ENCODE data around the gene FGF1.
A peak's percentile ranks its signal among the peaks of the same experiment; 100 is the strongest.

FGF1 gene

DNA sequence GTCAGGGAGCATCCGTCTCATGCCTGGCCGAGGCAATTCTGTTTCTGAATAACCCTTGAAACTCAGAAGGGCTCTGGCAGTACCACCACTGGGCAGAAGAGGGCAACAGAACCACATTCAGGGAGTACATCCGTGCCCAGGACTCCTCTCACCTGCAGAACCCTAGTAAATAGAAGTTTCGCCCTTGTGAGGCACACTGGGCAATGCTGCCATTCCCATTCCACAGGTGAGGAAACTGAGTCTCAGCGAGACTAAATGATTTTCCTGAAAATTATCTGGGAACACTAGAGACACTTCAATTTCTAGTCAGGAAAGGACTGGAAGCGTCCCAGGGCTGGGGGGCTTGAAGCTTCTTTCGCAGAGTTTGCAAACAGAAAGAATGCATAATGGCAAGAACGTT, 74.7 kb downstream of the FGF1 start:
- ATAC-seq = peak; percentile 82

DNA sequence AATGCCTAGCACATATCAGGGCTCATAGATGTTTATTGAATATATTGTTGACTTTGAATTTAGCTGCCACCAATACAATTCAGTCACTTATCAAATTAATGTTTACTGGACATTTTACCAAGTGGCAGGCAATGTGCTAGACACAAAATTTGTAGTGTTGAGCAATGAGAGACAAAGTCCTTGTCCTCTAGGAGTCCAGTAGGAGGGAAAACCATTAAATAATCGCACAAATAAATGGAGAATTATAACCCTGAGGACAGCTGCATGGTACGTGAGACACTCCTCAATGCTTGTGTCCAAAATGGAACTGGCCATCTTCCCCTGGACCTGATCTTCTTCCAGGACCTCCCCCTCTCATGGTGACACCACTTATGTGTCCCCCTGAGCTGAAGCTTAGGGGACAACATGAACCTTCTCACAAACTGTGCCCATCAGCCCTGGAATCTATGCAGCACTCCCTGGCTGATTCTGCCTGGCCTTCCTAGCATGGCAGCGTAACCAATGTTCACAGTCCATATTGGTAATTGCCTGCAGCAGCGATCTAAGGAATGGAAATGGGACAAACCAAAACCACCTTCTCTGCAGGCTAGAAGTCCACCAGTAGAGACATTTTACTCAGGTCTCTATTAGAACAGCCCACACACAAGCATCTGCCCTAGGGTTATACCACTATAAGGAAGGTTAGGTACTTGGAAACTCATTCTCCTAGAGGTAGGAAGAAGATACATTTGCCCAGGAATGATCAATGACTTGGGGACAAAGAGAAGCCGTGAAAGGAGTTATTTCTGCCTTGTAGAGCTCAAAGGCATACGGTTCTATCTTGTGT, 75.5 kb downstream of the FGF1 start:
- DNase-seq = no peak
- ATAC-seq = no peak

More for the DNA sequence above, 74.7 kb downstream of the FGF1 start:
- peak; percentile 75 for DNase-seq

DNA sequence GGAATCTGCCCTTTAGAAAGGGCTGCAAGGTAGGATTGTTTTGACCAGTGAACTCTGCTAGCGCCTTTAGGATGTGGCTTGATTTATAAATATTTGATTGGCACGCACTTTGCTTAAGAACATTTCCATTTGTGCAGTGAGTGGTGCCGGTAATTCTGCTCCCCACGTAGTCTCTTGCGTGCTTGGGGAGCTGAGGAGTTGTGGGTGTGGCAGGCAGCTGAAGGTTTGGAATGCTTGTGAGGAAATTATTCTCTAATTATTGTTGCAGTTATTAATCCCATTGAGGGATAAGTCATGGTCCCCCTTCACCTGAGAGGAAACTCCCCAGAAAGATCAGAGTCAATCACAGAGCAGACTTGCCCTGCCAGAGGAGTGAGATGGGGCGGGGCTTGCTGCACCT, 76.7 kb downstream of the FGF1 start:
- no peak for ATAC-seq
- DNase-seq = no peak

DNA sequence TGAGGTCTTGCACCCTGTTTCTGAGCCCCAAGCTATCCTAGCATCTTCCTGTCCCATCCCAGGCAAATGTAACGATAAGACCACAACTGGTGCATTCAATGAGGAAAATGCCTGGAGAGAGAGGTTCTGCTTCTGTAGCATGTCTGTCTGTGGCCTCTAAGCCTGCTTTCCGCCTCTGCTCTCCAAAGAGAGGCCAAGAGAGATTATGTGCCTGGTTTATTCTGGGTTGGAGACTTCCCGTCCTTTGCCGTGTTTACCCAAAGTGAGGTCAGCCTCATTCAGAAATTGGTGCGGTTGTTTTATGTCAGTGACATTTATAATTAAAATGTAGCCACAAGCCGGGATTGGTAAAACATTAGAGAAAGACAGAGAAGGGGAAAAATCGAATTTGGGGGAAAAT, 77.8 kb downstream of the FGF1 start:
- ATAC-seq (no peak), DNase-seq (no peak)

- ATAC-seq (no peak), DNase-seq (no peak)
Observed at GRCh38 chr5:142605611-142606010, 80.3 kb downstream of the FGF1 start.

DNA sequence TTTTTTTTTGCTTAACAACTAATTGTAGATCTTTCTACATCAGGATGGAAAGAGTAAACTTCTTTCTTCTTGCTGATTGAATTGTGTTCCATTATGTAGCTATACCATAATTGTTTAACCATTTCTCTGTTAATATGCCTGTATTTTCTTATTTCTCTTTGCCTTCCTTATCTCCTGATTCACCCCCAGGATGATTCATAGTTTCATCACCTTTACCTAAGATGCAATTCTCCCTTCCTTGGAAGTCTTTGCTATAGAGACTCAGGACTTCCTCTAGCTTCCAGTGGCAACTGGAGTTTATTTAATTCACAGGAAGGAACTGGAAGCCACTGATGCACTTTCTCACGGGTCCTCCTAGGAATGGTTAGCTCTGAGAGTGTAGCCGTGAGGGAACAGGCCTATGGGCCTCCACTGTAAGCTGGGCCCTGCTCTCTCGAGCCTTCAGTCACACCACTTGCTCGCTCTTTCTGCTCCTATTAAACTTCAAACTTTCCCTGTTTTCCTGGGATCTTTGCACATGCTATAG, 83.1 kb downstream of the FGF1 start:
- DNase-seq = no peak
- no peak for ATAC-seq

GRCh38 chr5:142601432-142601831, 84.5 kb downstream of the FGF1 start:
- DNase-seq (peak; percentile 8), ATAC-seq (no peak)

DNA sequence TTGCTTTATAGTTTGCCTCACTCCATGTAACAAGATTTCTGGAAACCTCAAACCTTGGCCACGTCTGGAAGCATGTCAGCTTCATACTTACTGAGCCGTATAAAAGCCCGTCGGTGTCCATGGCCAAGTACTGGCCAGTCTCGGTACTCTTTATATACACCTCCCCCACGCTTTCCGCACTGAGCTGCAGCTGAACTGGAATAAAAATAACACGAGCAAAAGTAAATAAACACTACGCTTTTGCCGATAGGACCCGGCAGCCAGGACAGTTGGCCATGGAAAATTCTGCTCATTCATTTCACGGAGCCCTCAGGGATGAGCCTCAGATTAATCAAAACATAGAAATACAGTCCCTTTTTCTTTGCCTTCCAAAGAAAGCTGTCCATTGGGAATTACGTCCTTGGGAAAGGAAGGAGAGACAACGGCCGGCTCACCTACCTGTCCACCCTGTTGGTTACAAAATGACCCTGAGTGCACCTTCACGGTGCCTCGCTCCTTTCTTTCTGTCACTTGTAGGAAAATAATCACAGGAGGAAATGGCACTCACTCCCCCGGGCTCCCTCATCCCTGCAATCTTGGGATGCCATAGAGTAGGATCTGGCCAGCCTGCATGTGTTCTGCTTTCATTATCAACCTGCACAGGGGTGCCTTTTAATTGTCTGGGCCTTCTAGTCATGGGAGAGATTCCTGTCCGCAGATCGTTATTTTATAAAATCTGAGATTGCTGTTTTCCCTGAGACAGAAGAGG, 85.1 kb downstream of the FGF1 start:
- DNase-seq = no peak
- ATAC-seq = no peak

DNA sequence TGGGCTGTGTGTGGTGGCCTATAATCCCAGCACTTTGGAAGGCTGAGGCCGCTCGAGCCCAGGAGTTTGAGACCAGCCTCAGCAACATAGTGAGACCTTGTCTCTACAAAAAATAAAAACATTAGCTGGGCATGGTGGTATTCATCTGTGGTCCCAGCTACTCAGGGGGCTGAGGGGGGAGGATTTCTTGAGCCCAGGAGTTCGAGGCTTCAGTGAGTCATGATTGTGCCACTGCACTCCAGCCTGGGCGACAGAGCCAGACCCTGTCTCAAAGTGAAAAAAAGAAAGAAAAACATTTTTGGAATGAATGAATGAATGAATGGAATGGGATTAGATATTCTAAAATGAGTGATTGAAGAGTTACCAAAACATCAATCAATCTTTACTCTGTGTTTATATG, 85.8 kb downstream of the FGF1 start:
- ATAC-seq (no peak), DNase-seq (no peak)

DNA sequence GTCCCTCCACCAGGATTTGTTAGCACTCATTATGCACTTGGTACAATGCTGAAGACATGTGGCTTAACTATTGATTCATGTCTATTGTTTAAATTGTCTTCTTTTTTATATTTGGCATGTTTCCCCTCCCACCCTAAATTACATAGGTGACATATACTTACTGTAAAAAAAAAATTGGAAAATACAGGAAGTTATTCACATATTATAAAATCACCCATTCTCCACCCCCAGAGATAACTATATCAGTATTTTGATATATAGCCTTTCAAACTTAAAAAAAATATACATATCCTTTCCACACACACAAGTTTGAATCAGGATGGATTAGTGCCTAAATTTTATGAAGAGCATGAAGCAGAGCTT, 87.6 kb downstream of the FGF1 start:
- no peak for ATAC-seq
- no peak for DNase-seq

DNA sequence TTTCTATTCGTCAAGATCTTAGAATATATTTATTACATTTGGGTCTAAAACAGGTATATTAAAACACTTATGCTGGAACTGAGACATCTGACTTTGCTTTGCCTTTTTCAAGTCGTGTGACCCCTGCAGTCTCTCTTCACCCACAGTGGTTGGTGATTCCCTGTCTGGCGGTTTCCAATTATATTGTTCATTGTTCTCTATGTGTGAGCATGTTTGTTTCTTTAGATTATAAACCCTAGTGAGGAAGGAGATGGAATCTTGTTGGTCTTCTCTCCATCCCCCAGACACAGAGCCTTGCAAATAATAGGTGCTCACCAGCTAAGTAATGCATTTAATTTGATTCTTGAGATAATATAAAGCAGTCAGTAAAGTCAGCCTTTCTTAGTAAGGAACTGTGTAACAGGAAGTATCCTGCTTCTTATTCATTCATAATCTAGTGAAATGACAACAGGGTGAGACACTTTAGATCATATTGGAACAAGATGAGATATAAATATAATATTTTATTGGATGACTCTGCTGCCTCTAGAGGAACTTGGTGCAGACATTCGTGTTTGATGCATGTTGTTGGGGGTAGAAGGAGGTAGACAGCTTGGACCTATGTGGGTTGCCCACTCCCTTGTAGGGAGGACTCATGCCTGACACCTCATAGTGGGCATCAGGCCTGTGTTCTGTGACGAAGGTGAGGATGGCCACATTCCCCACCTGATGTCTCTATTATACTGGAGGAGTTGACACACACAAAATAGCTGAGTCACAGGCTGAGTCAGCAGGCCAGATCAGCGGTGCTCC, 88.1 kb downstream of the FGF1 start:
- ATAC-seq (peak; percentile 57), DNase-seq (peak; percentile 19)

- DNase-seq (no peak), ATAC-seq (no peak)
Observed at GRCh38 chr5:142597025-142597424, 88.9 kb downstream of the FGF1 start.

DNA sequence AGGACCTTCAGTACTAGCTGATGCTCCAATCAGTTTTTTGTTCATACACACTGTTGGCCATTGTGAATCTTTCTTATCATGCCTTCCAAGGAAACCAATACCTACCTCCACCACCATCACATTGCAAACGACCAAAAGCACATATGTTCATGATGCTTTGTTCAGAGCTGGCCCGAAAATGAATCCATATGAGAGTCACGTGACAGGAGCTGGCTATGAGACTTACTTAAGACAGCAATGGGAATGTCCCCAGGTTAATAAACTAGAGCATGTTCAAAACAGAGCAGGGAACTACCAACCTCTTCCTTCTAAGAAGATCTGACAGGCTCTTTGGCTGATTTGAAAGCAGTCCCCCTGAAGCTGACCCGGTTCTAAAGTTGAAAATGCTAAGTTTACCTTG, 93.5 kb downstream of the FGF1 start:
- ATAC-seq = no peak
- no peak for DNase-seq

GRCh38 chr5:142590451-142591231, 95.2 kb downstream of the FGF1 start:
- ATAC-seq = no peak
- no peak for DNase-seq

GRCh38 chr5:142589720-142590119, 96.2 kb downstream of the FGF1 start:
- ATAC-seq (no peak), DNase-seq (no peak)

GRCh38 chr5:142587354-142587965, 98.4 kb downstream of the FGF1 start:
- no peak for ATAC-seq
- DNase-seq = peak; percentile 35

DNA sequence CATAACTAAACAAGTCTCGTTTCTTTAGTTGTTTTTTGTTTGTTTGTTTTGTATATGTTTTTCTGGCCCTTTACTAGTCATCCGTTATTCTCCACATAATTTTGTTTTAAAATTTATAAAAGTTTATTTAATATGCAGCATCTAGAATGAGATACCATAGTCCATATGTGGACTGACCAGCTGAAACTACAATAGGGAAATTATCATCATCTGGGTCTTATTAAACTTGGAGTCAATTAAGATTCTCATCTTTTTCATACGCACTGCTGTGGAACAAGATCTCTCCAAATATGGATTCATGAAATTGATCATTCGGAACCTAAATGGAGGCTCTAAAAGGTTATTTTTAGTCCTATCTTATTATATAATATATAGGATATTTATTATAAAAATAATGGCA, 99.3 kb downstream of the FGF1 start:
- ATAC-seq (no peak), DNase-seq (no peak)

DNA sequence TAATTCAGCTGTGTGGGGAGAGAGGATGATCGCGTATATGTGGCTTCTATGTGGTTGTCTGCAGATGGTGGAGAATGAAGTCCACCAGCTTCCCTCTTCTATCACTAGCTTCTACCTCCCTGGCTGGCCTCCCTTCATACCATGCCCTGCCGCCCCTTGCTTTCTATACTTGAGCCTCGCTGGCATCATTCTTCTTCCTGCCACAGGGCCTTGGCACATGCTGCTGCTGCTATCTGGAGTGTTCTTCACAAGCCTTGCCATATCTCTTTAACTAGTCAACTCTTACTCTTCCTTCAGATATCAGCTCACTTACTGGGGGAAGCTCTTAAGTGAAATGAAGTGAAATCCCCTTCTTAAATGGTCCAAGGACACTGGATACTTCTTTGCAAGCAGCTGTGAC, 100.4 kb downstream of the FGF1 start:
- DNase-seq (no peak), ATAC-seq (no peak)

DNA sequence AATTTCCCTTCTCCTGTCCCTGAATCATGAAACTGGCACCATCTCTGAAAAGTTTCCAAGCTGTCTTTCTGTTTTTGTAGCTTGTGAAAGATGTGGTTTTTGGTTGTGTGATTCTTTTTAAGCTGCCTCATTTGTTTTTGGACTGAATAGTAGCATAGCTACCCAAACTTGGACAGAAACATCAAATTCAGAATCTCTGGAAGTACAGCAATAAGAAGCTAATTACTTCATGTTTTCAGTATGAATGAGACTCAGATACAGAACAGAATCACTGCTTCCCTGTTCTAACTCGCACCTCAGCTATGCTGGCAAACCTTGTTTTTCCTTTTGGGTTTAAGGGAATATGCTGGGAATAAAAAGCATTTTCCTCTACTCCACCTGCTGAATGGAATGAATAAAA, 101.0 kb downstream of the FGF1 start:
- DNase-seq = no peak
- no peak for ATAC-seq

DNA sequence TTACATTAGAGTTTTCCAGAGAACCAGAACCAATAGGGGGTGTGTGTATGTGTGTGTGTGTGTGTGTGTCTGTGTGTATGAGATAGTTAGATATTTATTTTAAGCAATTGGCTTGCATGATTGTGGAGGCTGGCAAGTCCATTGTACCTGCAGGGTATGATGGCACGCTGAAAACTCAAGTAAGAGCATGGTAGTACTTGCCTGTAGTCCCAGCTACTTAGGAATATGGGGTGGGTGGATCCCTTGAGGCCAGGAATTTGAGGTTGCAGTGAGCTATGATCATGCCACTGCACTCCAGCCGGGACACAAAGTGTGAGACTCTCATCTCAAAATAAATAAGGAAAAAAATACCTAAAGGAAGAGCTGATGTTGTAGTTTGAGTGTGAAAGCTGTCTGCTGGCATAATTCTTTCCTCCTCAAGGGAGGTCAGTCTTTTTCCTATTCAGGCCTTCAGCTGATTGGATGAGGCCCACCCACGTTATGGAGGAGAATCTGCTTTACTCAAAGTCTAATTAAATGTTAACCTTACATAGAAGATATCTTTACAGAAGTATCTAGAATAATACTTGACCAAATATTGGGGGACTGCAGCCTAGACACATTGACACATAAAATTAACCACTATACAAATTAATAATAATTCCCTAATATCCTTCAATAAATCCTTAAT, 107.6 kb downstream of the FGF1 start:
- ATAC-seq (no peak), DNase-seq (no peak)

DNA sequence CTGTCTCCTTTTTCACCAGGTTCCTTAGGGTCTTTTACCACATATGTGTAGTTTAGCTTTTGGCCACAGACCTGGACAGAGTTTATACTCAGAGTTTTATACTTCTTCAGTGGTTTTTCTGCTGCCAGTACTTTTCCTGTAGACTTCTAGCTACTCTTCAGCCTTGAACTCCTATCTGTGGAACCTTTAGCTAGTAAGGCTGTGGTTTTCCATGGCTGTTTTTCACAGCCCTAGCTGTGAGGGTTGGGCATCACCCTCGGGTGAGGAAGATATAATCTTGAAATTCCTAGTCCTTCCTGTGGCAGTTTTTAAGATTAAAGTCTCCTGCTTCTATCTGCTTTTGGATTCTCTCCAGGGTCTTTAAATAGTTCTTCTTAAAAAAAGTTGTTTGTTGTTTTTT, 109.1 kb downstream of the FGF1 start:
- DNase-seq = no peak
- no peak for ATAC-seq

Data from stimulated activated naive CD8-positive, alpha-beta T cell treated with anti-CD3 and anti-CD28 coated beads, Interleukin-15, Interleukin-2, amounts not matched to agents 100 U/mL and 50 U/mL, for 24 hours (primary cell).